Osteocyte (in vitro differentiated cells): ENCODE measurements around the gene RAB31. TPM values are rescaled to one million over a fixed set of nuclear protein-coding genes. Genes with fewer than 3 reads are reported as not detected.

Source experiments
- DNase-seq: peaks from one replicate; pipeline ENCODE4 v3.0.0; 2021; ENCODE audit warnings: mixed read lengths; ENCODE audit not compliant: unreplicated experiment; ENCODE audit errors: extremely low spot score
- H3K27ac Mint-ChIP-seq: one replicate; pipeline ENCODE4 v1.8.0; 2021; ENCODE audit warnings: mild to moderate bottlenecking, mixed read lengths; ENCODE audit not compliant: unreplicated experiment
- H3K27me3 Mint-ChIP-seq: one replicate; pipeline ENCODE4 v1.8.0; 2021; ENCODE audit warnings: mixed read lengths; ENCODE audit not compliant: unreplicated experiment
- H3K36me3 Mint-ChIP-seq: one replicate; pipeline ENCODE4 v1.8.0; 2021; ENCODE audit warnings: mixed read lengths; ENCODE audit not compliant: unreplicated experiment
- H3K4me1 Mint-ChIP-seq: one replicate; pipeline ENCODE4 v1.8.0; 2021; ENCODE audit warnings: mixed read lengths; ENCODE audit not compliant: unreplicated experiment
- H3K4me3 Mint-ChIP-seq: one replicate; pipeline ENCODE4 v1.8.0; 2021; ENCODE audit warnings: mild to moderate bottlenecking, moderate library complexity, mixed read lengths; ENCODE audit not compliant: unreplicated experiment
- H3K9me3 Mint-ChIP-seq: one replicate; pipeline ENCODE4 v1.8.0; 2021; ENCODE audit warnings: mixed read lengths; ENCODE audit not compliant: unreplicated experiment
- CTCF ChIP-seq: fragments of 200-600 bp; sonication (generic); IDR thresholded peaks from 2 replicates; pipeline ENCODE4 v1.5.0; 2021; ENCODE audit warnings: antibody characterized with exemption, mild to moderate bottlenecking, moderate library complexity
- total RNA-seq: library from RNA; stranded (reverse); gene quantifications from 2 replicates; pipeline ENCODE4 v1.2.1, GENCODE V29; 2021

Gene RAB31
- total RNA-seq, 1 donor from 2014 or later = 90.8 TPM

GRCh38 chr18:9858642-9859041 lies 150.5 kb downstream of the RAB31 start:
- DNase-seq = no peak
- H3K27ac Mint-ChIP-seq = no peak overlapping the region
- no peak overlapping the region for H3K4me3 Mint-ChIP-seq
- H3K36me3 Mint-ChIP-seq = peaks cover 33% of the 10 kb centered on the region
- H3K9me3 Mint-ChIP-seq = no peaks in the 10 kb centered on the region
- H3K27me3 Mint-ChIP-seq = no peaks in the 10 kb centered on the region
- TF ChIP-seq CTCF = no peak
- H3K4me1 Mint-ChIP-seq = peaks cover 12% of the 10 kb centered on the region

- Mint-ChIP-seq H3K9me3 (no peaks in the 10 kb centered on the region), H3K36me3 (peaks cover 33% of the 10 kb centered on the region), H3K4me1 (peaks cover 12% of the 10 kb centered on the region), H3K4me3 (no peak overlapping the region), H3K27ac (no peak overlapping the region), H3K27me3 (no peaks in the 10 kb centered on the region)
- DNase-seq = no peak
- no peak for TF ChIP-seq CTCF
Measured at GRCh38 chr18:9859232-9859631, 151.1 kb downstream of the RAB31 start.

GRCh38 chr18:9860682-9861081 lies 152.6 kb downstream of the RAB31 start:
- no peak for TF ChIP-seq CTCF
- DNase-seq = no peak
- H3K4me1 Mint-ChIP-seq = peaks cover under 1% of the 10 kb centered on the region
- H3K4me3 Mint-ChIP-seq = no peak overlapping the region
- no peaks in the 10 kb centered on the region for H3K27me3 Mint-ChIP-seq
- H3K36me3 Mint-ChIP-seq = peaks cover 38% of the 10 kb centered on the region
- H3K9me3 Mint-ChIP-seq = peaks cover 5% of the 10 kb centered on the region
- H3K27ac Mint-ChIP-seq = no peak overlapping the region

GRCh38 chr18:9861157-9861556 lies 153.1 kb downstream of the RAB31 start:
- no peak overlapping the region for H3K4me3 Mint-ChIP-seq
- no peak overlapping the region for H3K27ac Mint-ChIP-seq
- H3K4me1 Mint-ChIP-seq = no peaks in the 10 kb centered on the region
- no peak for DNase-seq
- peaks cover 39% of the 10 kb centered on the region for H3K36me3 Mint-ChIP-seq
- H3K9me3 Mint-ChIP-seq = peaks cover 9% of the 10 kb centered on the region
- no peaks in the 10 kb centered on the region for H3K27me3 Mint-ChIP-seq
- TF ChIP-seq CTCF = no peak

DNA sequence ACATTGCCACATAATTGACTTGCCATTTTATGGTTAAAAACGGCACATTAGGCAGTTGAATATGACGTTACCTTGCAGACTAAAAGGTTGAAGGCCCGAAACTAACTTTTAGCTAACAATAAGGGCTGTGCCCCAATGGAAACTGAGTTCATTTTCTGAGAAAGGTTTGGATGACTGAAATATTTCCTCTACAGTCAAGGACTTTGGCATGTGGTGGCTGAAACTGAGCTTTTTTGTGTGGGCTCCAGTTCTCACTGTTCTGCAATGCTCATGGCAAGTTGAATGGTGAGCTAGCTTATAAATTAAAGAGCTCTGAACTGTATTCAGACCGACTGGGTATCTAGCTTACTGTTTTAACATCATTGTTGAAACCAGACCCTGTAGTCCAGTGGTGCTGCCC lies 153.8 kb downstream of the RAB31 start:
- Mint-ChIP-seq H3K36me3 (peaks cover 38% of the 10 kb centered on the region), H3K27ac (no peak overlapping the region), H3K9me3 (peaks cover 9% of the 10 kb centered on the region), H3K4me1 (no peaks in the 10 kb centered on the region), H3K4me3 (no peak overlapping the region), H3K27me3 (no peaks in the 10 kb centered on the region)
- no peak for TF ChIP-seq CTCF
- no peak for DNase-seq
